GM12801 (cell line): Measurements from ENCODE around the gene PGAP3.

Source experiments
- TF ChIP-seq, protein P1 (sequence below): IDR thresholded peaks from one replicate; pipeline ENCODE4 v1.5.1; 2011; ENCODE audit warnings: control low read depth; ENCODE audit not compliant: insufficient read length; ENCODE audit errors: extremely low read depth

Gene PGAP3

DNA sequence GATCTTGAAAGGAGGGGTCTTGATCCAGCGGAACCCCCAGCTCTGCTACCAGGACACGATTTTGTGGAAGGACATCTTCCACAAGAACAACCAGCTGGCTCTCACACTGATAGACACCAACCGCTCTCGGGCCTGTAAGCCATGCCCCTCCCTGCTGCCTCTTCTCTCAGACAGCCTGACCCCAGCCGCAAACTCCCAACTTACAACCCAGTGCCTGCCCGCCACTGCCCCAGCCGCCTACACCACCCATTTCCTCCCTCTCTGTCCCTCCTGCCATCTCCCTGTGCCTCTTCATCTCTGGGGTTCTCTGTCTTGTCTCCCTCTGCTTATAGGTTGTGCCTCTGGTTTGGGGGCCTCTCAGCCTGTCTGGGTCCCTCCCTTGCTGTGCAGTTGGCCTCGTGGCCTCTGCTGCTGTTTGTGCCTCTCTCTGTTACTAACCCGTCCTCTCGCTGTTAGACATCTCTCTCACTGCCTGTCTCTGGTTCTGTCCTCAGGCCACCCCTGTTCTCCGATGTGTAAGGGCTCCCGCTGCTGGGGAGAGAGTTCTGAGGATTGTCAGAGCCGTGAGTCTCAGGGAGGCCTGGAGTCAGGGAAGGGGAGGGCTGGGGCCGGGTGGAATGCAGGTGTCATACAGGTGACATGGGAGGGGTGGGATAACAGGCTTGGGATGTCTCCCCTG is 21.6 kb upstream of the PGAP3 start:
- TF ChIP-seq, protein P1, sequence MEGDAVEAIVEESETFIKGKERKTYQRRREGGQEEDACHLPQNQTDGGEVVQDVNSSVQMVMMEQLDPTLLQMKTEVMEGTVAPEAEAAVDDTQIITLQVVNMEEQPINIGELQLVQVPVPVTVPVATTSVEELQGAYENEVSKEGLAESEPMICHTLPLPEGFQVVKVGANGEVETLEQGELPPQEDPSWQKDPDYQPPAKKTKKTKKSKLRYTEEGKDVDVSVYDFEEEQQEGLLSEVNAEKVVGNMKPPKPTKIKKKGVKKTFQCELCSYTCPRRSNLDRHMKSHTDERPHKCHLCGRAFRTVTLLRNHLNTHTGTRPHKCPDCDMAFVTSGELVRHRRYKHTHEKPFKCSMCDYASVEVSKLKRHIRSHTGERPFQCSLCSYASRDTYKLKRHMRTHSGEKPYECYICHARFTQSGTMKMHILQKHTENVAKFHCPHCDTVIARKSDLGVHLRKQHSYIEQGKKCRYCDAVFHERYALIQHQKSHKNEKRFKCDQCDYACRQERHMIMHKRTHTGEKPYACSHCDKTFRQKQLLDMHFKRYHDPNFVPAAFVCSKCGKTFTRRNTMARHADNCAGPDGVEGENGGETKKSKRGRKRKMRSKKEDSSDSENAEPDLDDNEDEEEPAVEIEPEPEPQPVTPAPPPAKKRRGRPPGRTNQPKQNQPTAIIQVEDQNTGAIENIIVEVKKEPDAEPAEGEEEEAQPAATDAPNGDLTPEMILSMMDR: no peak

GRCh38 chr17:39706921-39707337 is 19.1 kb upstream of the PGAP3 start:
- TF ChIP-seq, protein P1: no peak

- TF ChIP-seq, protein P1: no peak
Observed at GRCh38 chr17:39706383-39706782, 18.5 kb upstream of the PGAP3 start.

- TF ChIP-seq, protein P1: no peak
Observed at GRCh38 chr17:39705786-39706348, 18.0 kb upstream of the PGAP3 start.

- TF ChIP-seq, protein P1: no peak
Observed at GRCh38 chr17:39704821-39705551, 17.1 kb upstream of the PGAP3 start.

- TF ChIP-seq, protein P1: no peak
Observed at GRCh38 chr17:39703913-39704312, 16.1 kb upstream of the PGAP3 start.

- TF ChIP-seq, protein P1: no peak
Observed at GRCh38 chr17:39702901-39703893, 15.3 kb upstream of the PGAP3 start.
